BE2C (cell line): ENCODE data around the gene CXCL3.

Experiments
- DNase-seq: peaks from one replicate; pipeline ENCODE4 v3.0.0-alpha.2; 2020
- H3K27me3 ChIP-seq: fragments of 250-450 bp; sonication (Bioruptor Pico); 2 replicates; pipeline ENCODE4 v1.5.1; 2020; ENCODE audit warnings: mild to moderate bottlenecking
- H3K36me3 ChIP-seq: fragments of 250-450 bp; sonication (Bioruptor Pico); 2 replicates; pipeline ENCODE4 v1.5.1; 2020; ENCODE audit warnings: mild to moderate bottlenecking
- H3K4me1 ChIP-seq: fragments of 250-450 bp; sonication (Bioruptor Pico); 2 replicates; pipeline ENCODE4 v1.5.1; 2020
- H3K4me3 ChIP-seq: 2 replicates; pipeline ENCODE4 v1.5.1; 2011; ENCODE audit warnings: low read depth, low read length
- H3K9me3 ChIP-seq: fragments of 250-450 bp; sonication (Bioruptor Pico); 2 replicates; pipeline ENCODE4 v1.5.1; 2020
- TF ChIP-seq, protein P1 (sequence below): IDR thresholded peaks from 2 replicates; pipeline ENCODE4 v1.5.1; 2012; ENCODE audit warnings: mild to moderate bottlenecking, low read depth, low read length

Gene CXCL3

GRCh38 chr4:74062953-74063352 is 24.5 kb upstream of the CXCL3 start:
- TF ChIP-seq, protein P1, sequence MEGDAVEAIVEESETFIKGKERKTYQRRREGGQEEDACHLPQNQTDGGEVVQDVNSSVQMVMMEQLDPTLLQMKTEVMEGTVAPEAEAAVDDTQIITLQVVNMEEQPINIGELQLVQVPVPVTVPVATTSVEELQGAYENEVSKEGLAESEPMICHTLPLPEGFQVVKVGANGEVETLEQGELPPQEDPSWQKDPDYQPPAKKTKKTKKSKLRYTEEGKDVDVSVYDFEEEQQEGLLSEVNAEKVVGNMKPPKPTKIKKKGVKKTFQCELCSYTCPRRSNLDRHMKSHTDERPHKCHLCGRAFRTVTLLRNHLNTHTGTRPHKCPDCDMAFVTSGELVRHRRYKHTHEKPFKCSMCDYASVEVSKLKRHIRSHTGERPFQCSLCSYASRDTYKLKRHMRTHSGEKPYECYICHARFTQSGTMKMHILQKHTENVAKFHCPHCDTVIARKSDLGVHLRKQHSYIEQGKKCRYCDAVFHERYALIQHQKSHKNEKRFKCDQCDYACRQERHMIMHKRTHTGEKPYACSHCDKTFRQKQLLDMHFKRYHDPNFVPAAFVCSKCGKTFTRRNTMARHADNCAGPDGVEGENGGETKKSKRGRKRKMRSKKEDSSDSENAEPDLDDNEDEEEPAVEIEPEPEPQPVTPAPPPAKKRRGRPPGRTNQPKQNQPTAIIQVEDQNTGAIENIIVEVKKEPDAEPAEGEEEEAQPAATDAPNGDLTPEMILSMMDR, result no peak
- Histone ChIP-seq H3K4me3 (no peak overlapping the region), H3K36me3 (no peaks in the 10 kb centered on the region), H3K4me1 (no peaks in the 10 kb centered on the region), H3K9me3 (no peaks in the 10 kb centered on the region), H3K27me3 (no peaks in the 10 kb centered on the region)
- no peak for DNase-seq

DNA sequence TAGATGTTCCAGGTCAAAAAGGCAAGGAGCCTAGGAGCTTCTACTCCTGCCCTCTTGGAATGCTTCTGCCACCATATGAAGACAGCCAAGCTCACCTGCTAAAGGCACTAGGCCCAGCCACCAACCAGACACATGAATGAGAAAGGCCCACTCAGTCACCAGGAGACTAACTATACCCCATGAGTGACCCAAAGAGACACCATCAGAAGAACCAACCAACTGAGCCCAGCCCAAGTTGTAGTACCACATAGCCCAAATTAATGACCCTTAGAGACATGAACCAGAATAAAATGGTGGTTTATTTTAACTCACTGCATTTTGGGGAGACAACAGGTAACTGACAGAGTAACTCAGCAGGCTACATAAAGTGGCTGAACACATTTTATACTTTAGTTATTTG is 22.9 kb upstream of the CXCL3 start:
- no peaks in the 10 kb centered on the region for H3K9me3 ChIP-seq
- no peaks in the 10 kb centered on the region for H3K36me3 ChIP-seq
- no peaks in the 10 kb centered on the region for H3K27me3 ChIP-seq
- no peak overlapping the region for H3K4me3 ChIP-seq
- TF ChIP-seq, protein P1, result no peak
- no peaks in the 10 kb centered on the region for H3K4me1 ChIP-seq
- no peak for DNase-seq

- TF ChIP-seq, protein P1, result no peak
Observed at GRCh38 chr4:74059161-74059829, 20.8 kb upstream of the CXCL3 start.

DNA sequence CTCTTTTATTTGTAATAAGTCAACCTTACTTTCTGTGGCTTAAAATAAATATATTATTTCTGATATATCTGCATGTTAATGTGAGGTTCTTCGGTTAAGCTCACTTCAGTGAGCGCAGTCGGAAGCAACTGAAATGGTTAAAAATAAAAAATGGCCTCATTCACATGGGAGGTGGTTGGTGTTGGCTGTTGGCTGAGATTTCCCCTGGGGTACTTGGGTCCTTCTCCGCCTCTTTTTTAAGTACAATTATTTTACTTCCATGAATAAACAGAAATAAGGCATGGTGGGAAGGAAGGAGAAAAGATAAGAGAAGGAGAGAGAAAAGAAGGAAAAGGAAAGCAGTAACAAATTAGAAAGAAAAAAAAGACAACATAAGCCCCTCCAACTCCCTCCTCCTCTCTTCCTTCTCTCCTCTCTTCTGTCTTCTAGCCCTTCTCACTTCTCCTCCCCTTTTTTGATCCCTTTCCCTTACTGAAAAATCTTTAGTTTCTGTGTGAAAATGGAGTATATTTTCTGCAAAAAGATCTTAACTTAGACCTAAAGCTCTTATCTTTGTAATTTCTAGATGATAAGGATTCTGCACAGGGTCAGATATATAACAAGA is 19.7 kb upstream of the CXCL3 start:
- Histone ChIP-seq H3K4me3 (no peak overlapping the region), H3K9me3 (no peaks in the 10 kb centered on the region), H3K27me3 (no peaks in the 10 kb centered on the region), H3K36me3 (no peaks in the 10 kb centered on the region), H3K4me1 (no peaks in the 10 kb centered on the region)
- TF ChIP-seq, protein P1, result no peak
- no peak for DNase-seq

More at GRCh38 chr4:74059161-74059829, 20.8 kb upstream of the CXCL3 start:
- no peaks in the 10 kb centered on the region for H3K27me3 ChIP-seq
- H3K9me3 ChIP-seq, result no peaks in the 10 kb centered on the region
- no peaks in the 10 kb centered on the region for H3K4me1 ChIP-seq
- H3K4me3 ChIP-seq, result no peak overlapping the region
- no peaks in the 10 kb centered on the region for H3K36me3 ChIP-seq
- DNase-seq, result no peak

- no peak for DNase-seq
- TF ChIP-seq, protein P1, result no peak
Observed at GRCh38 chr4:74057588-74057987, 19.1 kb upstream of the CXCL3 start.

DNA sequence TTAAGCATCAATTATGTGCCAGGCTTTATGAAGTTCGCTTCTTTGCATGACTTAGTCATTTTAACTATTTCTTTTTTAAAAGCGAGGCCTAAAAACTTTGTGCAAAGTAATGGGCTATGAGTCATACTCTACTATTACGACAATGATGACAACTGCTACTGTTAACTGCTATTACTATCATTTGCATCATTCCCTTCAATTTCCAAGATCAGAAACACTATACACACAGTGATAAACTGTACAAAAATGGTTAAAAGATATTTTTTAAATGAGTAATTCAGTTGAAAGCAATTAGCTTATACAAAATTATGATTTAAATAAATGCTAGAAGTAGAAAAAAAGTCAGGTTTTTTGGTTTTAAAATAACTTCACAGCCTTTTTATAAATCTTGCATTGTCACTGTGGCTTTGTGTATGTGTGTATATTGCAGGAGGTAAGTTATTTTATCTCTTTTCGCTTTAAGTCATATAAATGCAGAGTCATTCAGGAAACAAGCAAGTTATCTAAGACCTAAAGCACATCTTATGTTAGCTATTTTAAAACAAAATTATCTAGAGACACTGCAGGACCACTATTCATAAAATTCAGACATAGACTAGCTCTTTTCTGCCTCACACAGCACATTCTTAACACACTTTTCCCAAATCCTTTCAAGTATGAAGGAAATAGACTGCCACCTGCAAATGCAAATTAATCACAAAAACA is 18.5 kb upstream of the CXCL3 start:
- H3K4me3 ChIP-seq, result no peak overlapping the region
- H3K27me3 ChIP-seq, result no peaks in the 10 kb centered on the region
- no peaks in the 10 kb centered on the region for H3K36me3 ChIP-seq
- DNase-seq, result no peak
- TF ChIP-seq, protein P1, result no peak
- H3K4me1 ChIP-seq, result no peaks in the 10 kb centered on the region
- H3K9me3 ChIP-seq, result no peaks in the 10 kb centered on the region

More at GRCh38 chr4:74057588-74057987, 19.1 kb upstream of the CXCL3 start:
- no peaks in the 10 kb centered on the region for H3K4me1 ChIP-seq
- H3K27me3 ChIP-seq, result no peaks in the 10 kb centered on the region
- H3K9me3 ChIP-seq, result no peaks in the 10 kb centered on the region
- H3K36me3 ChIP-seq, result no peaks in the 10 kb centered on the region
- H3K4me3 ChIP-seq, result no peak overlapping the region
